Measurements from ENCODE around the gene SIRT4. TPM values are rescaled to one million over a fixed set of nuclear protein-coding genes. Genes with fewer than 3 reads are reported as not detected.
A peak's percentile ranks its signal among the peaks of the same experiment; 100 is the strongest.

SIRT4 gene
- total and polyA plus RNA-seq, 2 of the 8 experiments (the other 6 are each of a cell fraction or from before 2014, with no cell fraction given): 3.8 to 4.1 TPM

DNA sequence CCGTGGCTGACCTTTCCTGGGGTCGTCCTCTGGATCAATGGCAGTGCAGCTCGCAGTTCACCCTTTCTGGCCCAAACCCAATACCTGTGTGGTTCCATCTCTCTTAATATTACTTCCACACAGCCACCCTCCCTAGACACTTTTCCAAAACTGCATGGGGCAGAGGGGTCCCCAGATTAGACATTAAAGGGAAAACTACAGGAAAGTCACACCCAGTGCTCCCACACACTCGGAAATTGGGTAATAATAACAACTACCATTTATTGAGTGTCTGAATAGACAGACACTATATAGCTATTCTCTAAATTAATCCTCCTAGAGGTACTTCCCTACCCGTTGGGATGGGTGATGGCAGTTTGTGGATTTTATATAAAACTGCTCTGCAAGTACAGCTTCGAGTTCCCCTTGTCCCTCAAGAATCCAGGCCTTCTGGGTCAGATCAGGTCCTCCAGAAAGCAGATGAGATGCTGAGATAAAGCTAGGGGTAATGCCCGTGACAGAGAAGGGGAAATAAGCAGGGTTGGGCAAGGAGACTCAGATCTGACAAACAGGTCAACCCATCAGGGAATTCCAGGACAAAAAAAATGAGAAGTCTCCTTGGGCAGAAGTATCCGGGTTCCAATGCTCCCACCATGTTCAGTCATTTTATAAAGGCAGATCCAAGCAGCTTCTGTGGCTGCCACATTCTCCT is 35.8 kb upstream of the SIRT4 start:
- Histone ChIP-seq H4K91ac (replicated peaks; ENCODE audit: insufficient read length, low read length) (no peak overlapping the region), H3K4ac (replicated peaks; ENCODE audit: insufficient read length, low read depth, low read length) (no peak overlapping the region), H2BK15ac (ENCODE audit: low read length) (0 out of 2 replicates have a peak overlapping the region, but pooled peaks have one; percentile 88), H4K20me1 (replicated peaks in 1 of 2; ENCODE audit: control insufficient read depth in 1 of 2, insufficient read depth in 2 of 2, low read length in 2 of 2) (peaks cover 7 to 14% of the 10 kb centered on the region in 2 experiments), H2BK20ac (ENCODE audit: low read length) (peak overlapping the region; percentile 13; the same call in 1 of the 2 replicates), H3K27ac (ENCODE audit: low read depth, low read length) (no peak overlapping the region), H3K18ac (ENCODE audit: extremely low read depth, low read length) (no peak overlapping the region; the same call in none of the 2 replicates), H2AFZ (ENCODE audit: low read length) (peak overlapping the region; percentile 98), H3K23ac (ENCODE audit: insufficient read length) (no peak overlapping the region), H3K79me1 (ENCODE audit: low read depth, low read length) (peaks cover 21% of the 10 kb centered on the region), H2BK120ac (replicated peaks; ENCODE audit: low read depth, low read length) (no peak overlapping the region), H2BK12ac (ENCODE audit: low read depth, low read length) (peak overlapping the region; percentile 80; the same call in 1 of the 2 replicates), H3K14ac (ENCODE audit: insufficient read length) (no peak overlapping the region), H3K36me3 (ENCODE audit: control insufficient read depth in 2 of 4, insufficient read depth in 4 of 4, low read length in 3 of 4) (no peaks in the 10 kb centered on the region), H3K27me3 (replicated peaks in 1 of 4; ENCODE audit: control insufficient read depth in 3 of 4, extremely low read depth in 1 of 4, insufficient read depth in 3 of 4, low read length in 3 of 4) (no peaks in the 10 kb centered on the region), H4K5ac (ENCODE audit: insufficient read length, low read depth, low read length) (peak overlapping the region; percentile 45), H3K56ac (replicated peaks; ENCODE audit: insufficient read length, low read depth, low read length) (no peak overlapping the region), H3K4me3 (ENCODE audit: extremely low read depth in 1 of 4, insufficient read depth in 2 of 4, low read depth in 3 of 4, low read length in 4 of 4) (no peak overlapping the region), H3K4me2 (ENCODE audit: insufficient read depth in 1 of 2, low read depth in 2 of 2, low read length in 2 of 2) (no peak overlapping the region), H2BK5ac (ENCODE audit: low read depth, low read length) (peak overlapping the region; percentile 26; the same call in 1 of the 2 replicates), H3K4me1 (replicated peaks in 1 of 4; ENCODE audit: control insufficient read depth in 3 of 4, insufficient read depth in 4 of 4, low read length in 3 of 4) (peaks cover 15 to 29% (median 19%) of the 10 kb centered on the region in 4 experiments), H3K23me2 (ENCODE audit: low read depth, low read length) (peaks cover 8% of the 10 kb centered on the region; the same call in 1 of the 2 replicates), H3K79me2 (ENCODE audit: control insufficient read depth in 1 of 2, insufficient read depth in 2 of 2, low read length in 2 of 2) (peaks cover 35 to 40% of the 10 kb centered on the region in 2 experiments), H3K9ac (replicated peaks in 1 of 4; ENCODE audit: extremely low read depth in 1 of 4, low read depth in 3 of 4, low read length in 3 of 4) (no peak overlapping the region), H3K9me3 (ENCODE audit: insufficient read depth in 2 of 2, low read depth in 1 of 2, low read length in 1 of 2) (no peaks in the 10 kb centered on the region), H4K8ac (ENCODE audit: extremely low read depth, insufficient read depth, low read length) (no peak overlapping the region), H2AK5ac (ENCODE audit: low read depth, low read length) (no peak overlapping the region)
- WGBS, 2 experiments (ENCODE audit: extremely low coverage in 1 of 2, insufficient coverage in 1 of 2, insufficient read length in 1 of 2, insufficient replicate concordance in 2 of 2, low coverage in 1 of 2, low lambda C conversion rate in 2 of 2, missing lambda C conversion rate in 1 of 2): 88% methylated on average over 7 of the region's 8 CpGs; no CpG with 5 or more reads in 1 of the 2 experiments
- DNase-seq (ENCODE audit: low read depth in 1 of 2, low spot score in 2 of 2) (no peak), FAIRE-seq (no peak)
- POLR2A ChIA-PET (ENCODE audit: partially characterized antibody): interaction anchor here (1.2 to 88.3 kb wide), 3 partner anchors 1 to 149 kb away, joined by 3 to 4270 read pairs (median 4270); partner anchors contain the start of genes GCN1, PXN, RAB35 and RNU4-1
- no peak for TF ChIP-seq POLR2A (IDR thresholded peaks at IDR 0.05; ENCODE audit: control extremely low read depth in 1 of 2, low read depth in 2 of 2, low read length in 2 of 2)
- CTCF ChIA-PET (ENCODE audit: partially characterized antibody): interaction anchor here (0.6 to 34.8 kb wide), 24 partner anchors 9 to 190 kb away, joined by 3 to 930 read pairs (median 4); partner anchors contain the start of genes RNU4-2, RPLP0 and SIRT4

All from H1 (cell line).